Muscle layer of duodenum (tissue), 2 donors: ENCODE data around the gene RNLS.

Source experiments
- H3K27ac ChIP-seq: one replicate; pipeline ENCODE4 v1.7.0; 2013; ENCODE audit warnings: mild to moderate bottlenecking, low read length
- H3K27me3 ChIP-seq: one replicate; pipeline ENCODE4 v1.7.0; 2013; ENCODE audit warnings: low read depth, mild to moderate bottlenecking, control low read depth, low read length
- H3K36me3 ChIP-seq, 2 donors: one replicate each; pipeline ENCODE4 v1.7.0; 2013; ENCODE audit warnings: low read length in 2 of 2, control low read depth in 1 of 2, mild to moderate bottlenecking in 1 of 2; ENCODE audit not compliant: insufficient read depth in 2 of 2, control insufficient read depth in 1 of 2
- H3K4me1 ChIP-seq, 2 donors: one replicate each; pipeline ENCODE4 v1.7.0; 2013; ENCODE audit warnings: low read length in 2 of 2, mild to moderate bottlenecking in 2 of 2, control low read depth in 1 of 2, moderate library complexity in 1 of 2; ENCODE audit not compliant: insufficient read depth in 2 of 2, control insufficient read depth in 1 of 2
- H3K4me3 ChIP-seq, 2 donors: one replicate each; pipeline ENCODE4 v1.7.0; 2013; ENCODE audit warnings: low read length in 2 of 2, low read depth in 1 of 2, mild to moderate bottlenecking in 1 of 2
- H3K9me3 ChIP-seq, 2 donors: one replicate each; pipeline ENCODE4 v1.7.0; 2013; ENCODE audit warnings: low read length in 2 of 2, control low read depth in 1 of 2, mild to moderate bottlenecking in 1 of 2; ENCODE audit not compliant: control insufficient read depth in 1 of 2
- donor health status: healthy.

The RNLS gene

GRCh38 chr10:88243836-88244730 lies 339.0 kb downstream of the RNLS start:
- H3K4me1 ChIP-seq: no peaks in the 10 kb centered on the region
- no peaks in the 10 kb centered on the region for H3K36me3 ChIP-seq
- no peaks in the 10 kb centered on the region for H3K27me3 ChIP-seq
- H3K9me3 ChIP-seq: no peaks in the 10 kb centered on the region
- peak overlapping the region in 1 of 2 donors; percentile 18 for H3K4me3 ChIP-seq
- peak overlapping the region; percentile 72 for H3K27ac ChIP-seq

- Histone ChIP-seq H3K36me3 (no peaks in the 10 kb centered on the region), H3K4me3 (peak overlapping the region in 1 of 2 donors; percentile 18), H3K9me3 (no peaks in the 10 kb centered on the region), H3K4me1 (no peaks in the 10 kb centered on the region), H3K27ac (peak overlapping the region; percentile 72), H3K27me3 (no peaks in the 10 kb centered on the region)
Observed at GRCh38 chr10:88243202-88243744, 339.8 kb downstream of the RNLS start.

- Histone ChIP-seq H3K9me3 (no peaks in the 10 kb centered on the region), H3K4me1 (no peaks in the 10 kb centered on the region), H3K27ac (no peak overlapping the region), H3K36me3 (no peaks in the 10 kb centered on the region), H3K4me3 (no peak overlapping the region), H3K27me3 (no peaks in the 10 kb centered on the region)
Observed at GRCh38 chr10:88241501-88241900, 341.6 kb downstream of the RNLS start.

- Histone ChIP-seq H3K36me3 (no peaks in the 10 kb centered on the region), H3K4me1 (no peaks in the 10 kb centered on the region), H3K9me3 (no peaks in the 10 kb centered on the region), H3K27me3 (no peaks in the 10 kb centered on the region), H3K27ac (no peak overlapping the region), H3K4me3 (no peak overlapping the region)
Observed at GRCh38 chr10:88239212-88239611, 343.9 kb downstream of the RNLS start.

GRCh38 chr10:88238615-88238914 lies 344.6 kb downstream of the RNLS start:
- H3K36me3 ChIP-seq: no peaks in the 10 kb centered on the region

GRCh38 chr10:88237896-88238614 lies 345.1 kb downstream of the RNLS start:
- H3K4me3 ChIP-seq: no peak overlapping the region
- no peaks in the 10 kb centered on the region for H3K36me3 ChIP-seq
- H3K4me1 ChIP-seq: no peaks in the 10 kb centered on the region
- H3K27ac ChIP-seq: no peak overlapping the region
- H3K27me3 ChIP-seq: no peaks in the 10 kb centered on the region
- no peaks in the 10 kb centered on the region for H3K9me3 ChIP-seq

More at GRCh38 chr10:88238615-88238914, 344.6 kb downstream of the RNLS start:
- Histone ChIP-seq H3K4me1 (no peaks in the 10 kb centered on the region), H3K9me3 (no peaks in the 10 kb centered on the region), H3K27ac (no peak overlapping the region), H3K27me3 (no peaks in the 10 kb centered on the region), H3K4me3 (no peak overlapping the region)

GRCh38 chr10:88236121-88236743 lies 346.9 kb downstream of the RNLS start:
- Histone ChIP-seq H3K4me3 (no peak overlapping the region), H3K9me3 (no peaks in the 10 kb centered on the region), H3K27ac (no peak overlapping the region), H3K27me3 (no peaks in the 10 kb centered on the region), H3K36me3 (no peaks in the 10 kb centered on the region), H3K4me1 (peaks cover 0 to 6% of the 10 kb centered on the region in 2 donors)

- Histone ChIP-seq H3K36me3 (no peaks in the 10 kb centered on the region), H3K27me3 (no peaks in the 10 kb centered on the region), H3K27ac (no peak overlapping the region), H3K4me3 (no peak overlapping the region), H3K4me1 (peaks cover 0 to 6% of the 10 kb centered on the region in 2 donors), H3K9me3 (no peaks in the 10 kb centered on the region)
Observed at GRCh38 chr10:88234297-88234696, 348.8 kb downstream of the RNLS start.

- peaks cover 0 to 6% of the 10 kb centered on the region in 2 donors for H3K4me1 ChIP-seq
- no peak overlapping the region for H3K27ac ChIP-seq
Observed at GRCh38 chr10:88233870-88234269, 349.2 kb downstream of the RNLS start.

GRCh38 chr10:88232983-88233543 lies 350.1 kb downstream of the RNLS start:
- H3K4me1 ChIP-seq: peaks cover 0 to 6% of the 10 kb centered on the region in 2 donors
- H3K36me3 ChIP-seq: no peaks in the 10 kb centered on the region
- no peak overlapping the region for H3K27ac ChIP-seq
- H3K4me3 ChIP-seq: no peak overlapping the region
- H3K9me3 ChIP-seq: no peaks in the 10 kb centered on the region
- H3K27me3 ChIP-seq: no peaks in the 10 kb centered on the region

More at GRCh38 chr10:88233870-88234269, 349.2 kb downstream of the RNLS start:
- Histone ChIP-seq H3K9me3 (no peaks in the 10 kb centered on the region), H3K36me3 (no peaks in the 10 kb centered on the region), H3K4me3 (no peak overlapping the region), H3K27me3 (no peaks in the 10 kb centered on the region)
